Measurements from ENCODE around the gene MTHFD1L. TPM values are rescaled to one million over a fixed set of nuclear protein-coding genes. Genes with fewer than 3 reads are reported as not detected.

MTHFD1L gene
- total RNA-seq, 1 experiment from 2014 or later = 47.8 TPM

DNA sequence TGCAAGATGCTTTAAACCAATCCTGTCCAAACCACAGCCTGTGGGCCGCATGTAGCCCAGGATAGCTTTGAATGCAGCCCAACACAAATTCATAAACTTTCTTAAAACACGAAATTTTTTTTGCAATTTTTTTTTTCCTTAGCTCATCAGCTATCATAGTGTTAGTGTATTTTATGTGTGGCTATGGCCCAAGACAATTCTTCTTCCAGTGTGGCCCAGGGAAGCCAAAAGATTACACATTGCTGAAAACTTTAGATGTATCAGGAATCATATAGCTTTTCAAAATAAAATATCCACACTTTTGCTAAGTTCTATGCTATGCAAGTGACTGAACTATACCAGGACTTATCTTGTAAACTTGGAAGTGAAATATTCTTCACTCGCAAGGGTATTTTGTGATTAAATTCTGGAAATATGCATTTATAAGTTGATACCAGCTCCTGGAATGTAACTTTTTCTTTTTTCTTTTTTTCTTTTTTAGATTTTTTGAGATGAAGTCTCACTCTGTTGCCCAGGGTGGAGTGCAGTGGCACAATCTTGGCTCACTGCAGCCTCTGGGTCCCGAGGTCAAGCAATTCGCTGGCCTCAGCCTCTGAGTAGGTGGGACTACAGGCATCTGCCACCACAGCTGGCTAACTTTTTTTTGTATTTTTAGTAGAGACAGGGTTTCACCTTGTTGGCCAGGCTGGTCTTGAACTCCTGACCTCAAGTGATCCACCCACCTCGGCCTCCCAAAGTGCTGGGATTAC, 49.8 kb downstream of the MTHFD1L start:
- BruUV-seq (replicated peaks) = no TSS peak
- H3K4me1 Mint-ChIP-seq (ENCODE audit: low read depth, unreplicated experiment) = no peaks in the 10 kb centered on the region
- CTCF ChIA-PET = interaction anchor here (0.6 to 0.9 kb wide), 2 partner anchors 18 to 154 kb away, joined by 3 read pairs; no protein-coding TSS in a partner anchor

DNA sequence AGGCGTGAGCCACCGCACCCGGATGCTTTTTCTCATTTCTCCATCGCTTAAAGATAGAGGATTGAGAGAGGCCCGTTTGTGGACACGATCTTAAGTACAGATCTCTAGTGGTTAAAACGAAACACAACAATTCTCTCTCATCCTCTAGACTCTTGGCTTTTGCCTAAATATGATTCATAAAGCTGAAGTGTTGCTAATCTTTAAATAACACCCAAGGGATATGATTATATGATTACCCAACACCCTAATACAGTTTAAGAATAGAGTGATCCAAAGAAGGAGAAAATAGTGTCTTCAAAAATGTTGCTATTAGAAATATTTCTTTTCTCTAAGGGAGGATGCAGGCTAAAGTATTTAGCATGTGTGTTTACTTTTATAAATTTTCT, 50.4 kb downstream of the MTHFD1L start:
- TF ChIP-seq, protein P1, sequence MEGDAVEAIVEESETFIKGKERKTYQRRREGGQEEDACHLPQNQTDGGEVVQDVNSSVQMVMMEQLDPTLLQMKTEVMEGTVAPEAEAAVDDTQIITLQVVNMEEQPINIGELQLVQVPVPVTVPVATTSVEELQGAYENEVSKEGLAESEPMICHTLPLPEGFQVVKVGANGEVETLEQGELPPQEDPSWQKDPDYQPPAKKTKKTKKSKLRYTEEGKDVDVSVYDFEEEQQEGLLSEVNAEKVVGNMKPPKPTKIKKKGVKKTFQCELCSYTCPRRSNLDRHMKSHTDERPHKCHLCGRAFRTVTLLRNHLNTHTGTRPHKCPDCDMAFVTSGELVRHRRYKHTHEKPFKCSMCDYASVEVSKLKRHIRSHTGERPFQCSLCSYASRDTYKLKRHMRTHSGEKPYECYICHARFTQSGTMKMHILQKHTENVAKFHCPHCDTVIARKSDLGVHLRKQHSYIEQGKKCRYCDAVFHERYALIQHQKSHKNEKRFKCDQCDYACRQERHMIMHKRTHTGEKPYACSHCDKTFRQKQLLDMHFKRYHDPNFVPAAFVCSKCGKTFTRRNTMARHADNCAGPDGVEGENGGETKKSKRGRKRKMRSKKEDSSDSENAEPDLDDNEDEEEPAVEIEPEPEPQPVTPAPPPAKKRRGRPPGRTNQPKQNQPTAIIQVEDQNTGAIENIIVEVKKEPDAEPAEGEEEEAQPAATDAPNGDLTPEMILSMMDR (IDR thresholded peaks at IDR 0.05; ENCODE audit: unreplicated experiment) = no peak
- H3K4me1 Mint-ChIP-seq (ENCODE audit: low read depth, unreplicated experiment) = no peaks in the 10 kb centered on the region
- no peaks in the 10 kb centered on the region for H3K27me3 Mint-ChIP-seq (ENCODE audit: unreplicated experiment)
- peaks cover 4% of the 10 kb centered on the region for H3K9me3 Mint-ChIP-seq (ENCODE audit: low read depth, unreplicated experiment)
- no peak overlapping the region for H3K4me3 Mint-ChIP-seq (ENCODE audit: low read depth, unreplicated experiment)
- no peak overlapping the region for H3K27ac Mint-ChIP-seq (ENCODE audit: unreplicated experiment)
- intact Hi-C loops (cut with micrococcal nuclease; ENCODE audit: unreplicated experiment) = no loop called here
- peaks cover 8% of the 10 kb centered on the region for H3K36me3 Mint-ChIP-seq (ENCODE audit: insufficient read depth, unreplicated experiment)
- CTCF ChIA-PET = no interaction called here
- no peak for DNase-seq
- no TSS peak for BruUV-seq (replicated peaks)

More for the DNA sequence above, 49.8 kb downstream of the MTHFD1L start:
- intact Hi-C loops (cut with micrococcal nuclease; ENCODE audit: unreplicated experiment) = no loop called here
- no peak overlapping the region for H3K27ac Mint-ChIP-seq (ENCODE audit: unreplicated experiment)
- no peak overlapping the region for H3K4me3 Mint-ChIP-seq (ENCODE audit: low read depth, unreplicated experiment)
- TF ChIP-seq, protein P1 (IDR thresholded peaks at IDR 0.05; ENCODE audit: unreplicated experiment) = no peak
- no peak for DNase-seq
- H3K9me3 Mint-ChIP-seq (ENCODE audit: low read depth, unreplicated experiment) = peaks cover 4% of the 10 kb centered on the region
- H3K27me3 Mint-ChIP-seq (ENCODE audit: unreplicated experiment) = no peaks in the 10 kb centered on the region
- peaks cover 8% of the 10 kb centered on the region for H3K36me3 Mint-ChIP-seq (ENCODE audit: insufficient read depth, unreplicated experiment)

DNA sequence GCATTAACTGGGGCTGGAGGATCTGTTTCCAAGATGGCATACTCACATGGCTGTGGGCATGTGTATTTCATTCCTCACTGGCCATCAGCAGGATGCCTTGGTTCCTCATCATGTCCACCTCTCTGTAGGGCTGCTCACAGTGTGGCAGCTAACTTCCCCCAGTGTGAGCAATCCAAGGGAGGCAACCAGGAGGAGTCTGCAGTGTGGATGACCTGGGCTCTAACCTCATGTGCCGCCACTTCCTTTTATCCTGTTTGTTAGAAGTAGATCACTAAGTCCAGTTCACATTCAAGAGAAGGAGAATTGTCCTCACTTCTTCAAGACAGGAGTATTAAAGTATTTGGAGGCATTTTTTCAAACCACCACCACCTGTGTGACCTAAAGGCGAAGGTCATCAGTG, 54.4 kb downstream of the MTHFD1L start:
- DNase-seq = no peak
- no peak overlapping the region for H3K4me3 Mint-ChIP-seq (ENCODE audit: low read depth, unreplicated experiment)
- no peaks in the 10 kb centered on the region for H3K9me3 Mint-ChIP-seq (ENCODE audit: low read depth, unreplicated experiment)
- no peaks in the 10 kb centered on the region for H3K4me1 Mint-ChIP-seq (ENCODE audit: low read depth, unreplicated experiment)
- H3K27me3 Mint-ChIP-seq (ENCODE audit: unreplicated experiment) = no peaks in the 10 kb centered on the region
- no peak overlapping the region for H3K27ac Mint-ChIP-seq (ENCODE audit: unreplicated experiment)
- no TSS peak for BruUV-seq (replicated peaks)
- TF ChIP-seq, protein P1 (IDR thresholded peaks at IDR 0.05; ENCODE audit: unreplicated experiment) = no peak
- intact Hi-C loops (cut with micrococcal nuclease; ENCODE audit: unreplicated experiment) = no loop called here
- H3K36me3 Mint-ChIP-seq (ENCODE audit: insufficient read depth, unreplicated experiment) = peaks cover 13% of the 10 kb centered on the region
- CTCF ChIA-PET = no interaction called here

DNA sequence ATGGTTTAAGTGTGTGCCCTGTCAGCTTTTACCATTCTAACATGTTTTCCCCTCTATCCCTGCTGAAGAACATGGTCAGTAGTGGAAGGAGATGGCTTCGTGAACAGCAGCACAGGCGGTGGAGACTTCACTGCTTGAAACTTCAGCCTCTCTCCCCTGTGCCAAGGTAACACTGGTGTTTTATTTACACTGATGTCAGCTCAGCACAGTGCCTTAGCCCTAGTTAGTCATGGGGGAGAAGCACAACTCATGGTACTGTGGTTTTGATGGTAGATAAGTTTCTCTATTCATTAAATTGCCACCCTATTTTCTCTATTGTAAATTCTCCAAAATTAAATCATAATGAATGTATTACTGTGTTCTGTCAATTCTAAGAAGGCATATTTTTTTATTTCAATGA, 56.6 kb downstream of the MTHFD1L start:
- Mint-ChIP-seq H3K36me3 (ENCODE audit: insufficient read depth, unreplicated experiment) (peaks cover 13% of the 10 kb centered on the region), H3K27ac (ENCODE audit: unreplicated experiment) (no peak overlapping the region), H3K4me3 (ENCODE audit: low read depth, unreplicated experiment) (no peak overlapping the region), H3K4me1 (ENCODE audit: low read depth, unreplicated experiment) (no peaks in the 10 kb centered on the region), H3K27me3 (ENCODE audit: unreplicated experiment) (no peaks in the 10 kb centered on the region), H3K9me3 (ENCODE audit: low read depth, unreplicated experiment) (no peaks in the 10 kb centered on the region)
- DNase-seq = no peak
- CTCF ChIA-PET = no interaction called here
- BruUV-seq (replicated peaks) = no TSS peak
- intact Hi-C loops (cut with micrococcal nuclease; ENCODE audit: unreplicated experiment) = no loop called here
- TF ChIP-seq, protein P1 (IDR thresholded peaks at IDR 0.05; ENCODE audit: unreplicated experiment) = no peak

Measured in Calu3 (cell line).